GM12878 (cell line): ENCODE measurements around the gene MUC13. TPM values are rescaled to one million over a fixed set of nuclear protein-coding genes. Genes with fewer than 3 reads are reported as not detected.

Experiments
- ATAC-seq: fragments of 200-7000 bp; cut with Tn5 transposase; 3 replicates; pipeline ENCODE4 v1.9.1; 2020; ENCODE audit warnings: mild to moderate bottlenecking, moderate library complexity
- BruUV-seq: library from RNA; stranded (reverse); fragments of 400-500 nt; replicated peaks from 2 replicates; lab custom pipeline; 2021; lab: Mats Ljungman, UMichigan
- CTCF ChIA-PET: fragments of 300-600 bp; sonication (Branson Sonifier 250); formaldehyde crosslinking; extraction: SDS; loops from one replicate; lab custom pipeline; 2021; ENCODE audit warnings: inconsistent platforms; lab: Yijun Ruan, JAX
- POLR2A ChIA-PET: fragments of 350-600 bp; formaldehyde crosslinking; extraction: SDS; loops from one replicate; lab custom pipeline; 2021; ENCODE audit warnings: inconsistent platforms; lab: Charles Lee
- RAD21 ChIA-PET: fragments of 300-600 bp; sonication (Branson Sonifier 250); formaldehyde crosslinking; loops from one replicate; lab custom pipeline; 2023; ENCODE audit warnings: antibody characterized with exemption; ENCODE audit not compliant: unreplicated experiment; lab: Charles Lee
- SMC1A ChIA-PET: fragments of 300-600 bp; sonication (Branson Sonifier 250); formaldehyde crosslinking; loops from one replicate; lab custom pipeline; 2023; ENCODE audit not compliant: unreplicated experiment, uncharacterized antibody; lab: Charles Lee
- DNase-seq: peaks from one replicate; pipeline ENCODE4 v3.0.0-alpha.2; 2011; ENCODE audit warnings: low read depth, low spot score
- FAIRE-seq: peaks from 3 replicates; lab custom pipeline; 2011; peaks lifted over from hg19 to GRCh38; lab: Jason Lieb, UNC
- H2AFZ ChIP-seq: 2 replicates; pipeline ENCODE4 v1.6.0; 2011; ENCODE audit warnings: low read depth, low read length, control low read depth; ENCODE audit not compliant: control insufficient read depth
- H3K27ac ChIP-seq: 2 replicates; pipeline ENCODE4 v1.5.1; 2011; ENCODE audit warnings: control low read depth; ENCODE audit not compliant: control insufficient read depth, insufficient read depth
- H3K27me3 ChIP-seq, 2 experiments: replicated peaks in 1 of 2; 2 replicates each; pipeline versions ENCODE4 v1.6.0 to v1.6.1; 2011; ENCODE audit warnings: low read length in 1 of 2; ENCODE audit not compliant: control insufficient read depth in 2 of 2, insufficient read depth in 2 of 2
- H3K36me3 ChIP-seq, 2 experiments: 2 replicates each; pipeline ENCODE4 v1.5.1; 2011; ENCODE audit warnings: low read length in 1 of 2; ENCODE audit not compliant: control insufficient read depth in 2 of 2, insufficient read depth in 2 of 2
- H3K4me1 ChIP-seq: 2 replicates; pipeline ENCODE4 v1.6.1; 2011; ENCODE audit warnings: mild to moderate bottlenecking, low read length, moderate library complexity, mixed read lengths; ENCODE audit not compliant: control insufficient read depth, insufficient read depth
- H3K4me2 ChIP-seq: 2 replicates; pipeline ENCODE4 v1.6.0; 2011; ENCODE audit warnings: control low read depth; ENCODE audit not compliant: control insufficient read depth, insufficient read depth
- H3K4me3 ChIP-seq: fragments of 200-600 bp; sonication (generic); 2 replicates; pipeline ENCODE4 v1.5.1; 2016
- H3K79me2 ChIP-seq: 2 replicates; pipeline ENCODE4 v1.6.0; 2011; ENCODE audit warnings: low read length; ENCODE audit not compliant: control insufficient read depth, insufficient read depth
- H3K9ac ChIP-seq: 2 replicates; pipeline ENCODE4 v1.8.0; 2011; ENCODE audit warnings: low read length, control low read depth, mixed read lengths; ENCODE audit not compliant: control insufficient read depth, insufficient read depth
- H3K9me3 ChIP-seq: replicated peaks from 3 replicates; pipeline ENCODE4 v1.5.1; 2011; ENCODE audit warnings: mild to moderate bottlenecking, low read length; ENCODE audit not compliant: control insufficient read depth, insufficient read depth
- H4K20me1 ChIP-seq: 2 replicates; pipeline ENCODE4 v1.6.0; 2011; ENCODE audit not compliant: control insufficient read depth, insufficient read depth
- EGR1 ChIP-seq, 2 experiments: IDR thresholded peaks; 1 replicate in 1 of 2; 2 replicates in 1 of 2; pipeline ENCODE4 v1.6.1; 2011 to 2012; ENCODE audit warnings: low read depth in 2 of 2, low read length in 2 of 2, borderline replicate concordance in 1 of 2, mild to moderate bottlenecking in 1 of 2, moderate library complexity in 1 of 2
- FOXK2 ChIP-seq: fragments of 450-650 bp; IDR thresholded peaks from 2 replicates; pipeline ENCODE4 v1.6.1; 2017; ENCODE audit warnings: mild to moderate bottlenecking, moderate library complexity
- GATAD2B ChIP-seq: fragments of 450-650 bp; conservative IDR thresholded peaks from 2 replicates; pipeline ENCODE4 v1.6.1; 2017; ENCODE audit warnings: low read depth, mild to moderate bottlenecking, moderate library complexity
- HDAC6 ChIP-seq: fragments of 200-600 bp; sonication (generic); IDR thresholded peaks from one replicate; pipeline ENCODE4 v1.8.0; 2017; ENCODE audit warnings: antibody characterized with exemption; ENCODE audit not compliant: unreplicated experiment
- JUNB ChIP-seq: IDR thresholded peaks from 2 replicates; pipeline ENCODE4 v1.6.1; 2016; ENCODE audit warnings: antibody characterized with exemption, mild to moderate bottlenecking
- KDM1A ChIP-seq: fragments of 200-600 bp; sonication (generic); IDR thresholded peaks from 2 replicates; pipeline ENCODE4 v1.6.1; 2016; ENCODE audit warnings: borderline replicate concordance
- NR2C1 ChIP-seq: fragments of 450-650 bp; IDR thresholded peaks from 2 replicates; pipeline ENCODE4 v1.6.1; 2017; ENCODE audit warnings: antibody characterized with exemption, mild to moderate bottlenecking, moderate library complexity
- NR2C2 ChIP-seq: IDR thresholded peaks from 2 replicates; pipeline ENCODE4 v1.6.1; 2011; ENCODE audit warnings: borderline replicate concordance, low read depth; ENCODE audit not compliant: control insufficient read depth, insufficient read length
- PAX5 ChIP-seq: IDR thresholded peaks from 2 replicates; pipeline ENCODE4 v1.6.1; 2011; ENCODE audit warnings: low read depth, low read length, borderline replicate concordance
- PAX8 ChIP-seq: fragments of 450-650 bp; IDR thresholded peaks from 2 replicates; pipeline ENCODE4 v1.6.1; 2017; ENCODE audit warnings: mild to moderate bottlenecking, moderate library complexity
- RFX5 ChIP-seq: IDR thresholded peaks from 2 replicates; pipeline ENCODE4 v1.6.1; 2011; ENCODE audit warnings: low read depth, low read length, improper control_type of control experiment
- SIX5 ChIP-seq: IDR thresholded peaks from 2 replicates; pipeline ENCODE4 v1.6.1; 2011; ENCODE audit warnings: mild to moderate bottlenecking, low read depth, low read length, moderate library complexity; ENCODE audit not compliant: severe bottlenecking
- STAT1 ChIP-seq: fragments of 450-650 bp; conservative IDR thresholded peaks from 2 replicates; pipeline ENCODE4 v1.6.1; 2014; ENCODE audit warnings: antibody characterized with exemption, mild to moderate bottlenecking
- ZZZ3 ChIP-seq: IDR thresholded peaks from 2 replicates; pipeline ENCODE4 v1.6.1; 2011; ENCODE audit warnings: low read depth; ENCODE audit not compliant: control insufficient read depth, insufficient read length
- WGBS: methylation state at CpG from one replicate; pipeline ENCODE4 v1.1.6; 2016; ENCODE audit warnings: low lambda C conversion rate; ENCODE audit not compliant: insufficient replicate concordance, insufficient coverage; ENCODE audit errors: missing lambda C conversion rate; 5-methylcytosine and 5-hydroxymethylcytosine counted together
- in situ Hi-C: fragments of 300-500 bp; cut with MboI; formaldehyde crosslinking; loops from 9 replicates; pipeline ENCODE4 v1.14.3; 2018; ENCODE audit warnings: mixed read lengths
- intact Hi-C: fragments of 100-400 bp; cut with micrococcal nuclease; formaldehyde crosslinking; loops from one replicate; pipeline ENCODE4 v1.14.2; 2022; ENCODE audit not compliant: unreplicated experiment
- polyA plus RNA-seq, 11 experiments: library from polyadenylated mRNA; depleted of rRNA in 4 of 11; unstranded in 6 of 11; stranded (reverse) in 5 of 11; fragments of >200 nt; fragmentation: Nextera tagmentation in 4 of 11; fragmentation: Illumina TruSeq in 1 of 11; extraction: Ambion mirVana in 4 of 11; extraction: Trizol in 1 of 11; gene quantifications; 1 replicate in 1 of 11; 2 replicates in 10 of 11; pipeline versions ENCODE4 v1.2.1 to v1.2.3, GENCODE V29; 2011 to 2016; ENCODE audit warnings: inconsistent platforms in 2 of 11, missing spikeins in 2 of 11, low read depth in 1 of 11
- total RNA-seq, 4 experiments: library from RNA; depleted of rRNA in 3 of 4; stranded (reverse); fragments of >200 nt in 3 of 4; fragmentation: Illumina TruSeq in 1 of 4; extraction: Trizol in 1 of 4; gene quantifications; 2 replicates each; pipeline versions ENCODE4 v1.2.1 to v1.2.3, GENCODE V29; 2013 to 2021
- TF ChIP-seq, protein P1 (sequence below): IDR thresholded peaks from 2 replicates; pipeline ENCODE4 v1.6.1; 2011; ENCODE audit warnings: mild to moderate bottlenecking, low read depth, low read length, moderate library complexity; ENCODE audit not compliant: insufficient replicate concordance
- TF ChIP-seq, protein P2 (sequence below): fragments of 450-650 bp; formaldehyde crosslinking; IDR thresholded peaks from 2 replicates; pipeline ENCODE4 v1.4.0; 2022; ENCODE audit warnings: mild to moderate bottlenecking, moderate library complexity
- TF ChIP-seq, protein P3 (sequence below): IDR thresholded peaks from 2 replicates; pipeline ENCODE4 v1.6.1; 2011; ENCODE audit warnings: borderline replicate concordance, low read depth, mild to moderate bottlenecking, moderate library complexity, mixed read lengths, low read length; ENCODE audit not compliant: insufficient read depth; ENCODE audit errors: extremely low read length

MUC13 gene
- total and polyA plus RNA-seq, 10 of the 15 experiments (the other 5 are each of a cell fraction or from before 2014, with no cell fraction given), result 0.27 to 60.1 (median 0.76) TPM

DNA sequence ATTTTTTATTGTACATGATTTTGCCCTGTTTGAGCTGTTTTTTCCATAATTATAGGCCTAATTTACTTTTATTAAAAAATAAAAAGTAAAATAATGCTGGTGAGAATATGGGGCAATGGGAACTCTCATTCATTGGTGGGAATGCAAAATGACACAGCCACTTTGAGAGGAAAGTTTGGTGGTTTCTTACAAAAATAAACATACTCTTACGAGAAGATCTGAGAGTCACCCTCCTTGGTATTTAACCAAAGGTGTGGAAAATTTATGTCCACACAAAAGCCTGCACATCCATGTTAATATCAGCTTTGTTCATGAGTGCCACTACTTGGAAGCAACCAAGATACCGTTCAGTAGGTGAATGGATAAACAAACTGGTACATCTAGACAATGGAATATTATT is 9.8 kb downstream of the MUC13 start:
- Histone ChIP-seq H2AFZ (no peak overlapping the region), H3K9me3 (no peaks in the 10 kb centered on the region), H3K4me1 (peaks cover 15% of the 10 kb centered on the region; the same call in 1 of the 2 replicates), H3K79me2 (no peaks in the 10 kb centered on the region), H4K20me1 (no peaks in the 10 kb centered on the region), H3K4me3 (no peak overlapping the region), H3K36me3 (no peaks in the 10 kb centered on the region), H3K9ac (no peak overlapping the region), H3K27ac (no peak overlapping the region), H3K4me2 (no peak overlapping the region), H3K27me3 (no peaks in the 10 kb centered on the region; a peak in 1 of 4 replicates)
- ChIA-PET RAD21 (interaction anchor here (1.1 to 2.0 kb wide), 8 partner anchors 10 to 663 kb away, joined by 3 to 17 read pairs (median 4); partner anchors contain the start of gene MUC13), CTCF (interaction anchor here (0.6 to 3.6 kb wide), 23 partner anchors 10 to 667 kb away, joined by 3 to 40 read pairs (median 4); partner anchors contain the start of gene MUC13), SMC1A (interaction anchor here (0.6 to 2.2 kb wide), 22 partner anchors 8 to 660 kb away, joined by 3 to 9 read pairs (median 4); partner anchors contain the start of gene MUC13), POLR2A (interaction anchor here (0.6 to 2.0 kb wide), 3 partner anchors 9 to 118 kb away, joined by 3 to 9 read pairs (median 4); partner anchors contain the start of gene MUC13)
- no peak for DNase-seq
- TF ChIP-seq FOXK2 (no peak), NR2C1 (no peak), PAX8 (no peak), ZZZ3 (no peak), PAX5 (no peak), EGR1 (IDR thresholded peaks at IDR 0.05; ENCODE audit: borderline replicate concordance in 1 of 2, low read depth in 2 of 2, low read length in 2 of 2) (no peak), SIX5 (no peak), HDAC6 (no peak), GATAD2B (no peak), NR2C2 (no peak), KDM1A (no peak), JUNB (no peak), STAT1 (no peak), RFX5 (no peak)
- TF ChIP-seq, protein P1, sequence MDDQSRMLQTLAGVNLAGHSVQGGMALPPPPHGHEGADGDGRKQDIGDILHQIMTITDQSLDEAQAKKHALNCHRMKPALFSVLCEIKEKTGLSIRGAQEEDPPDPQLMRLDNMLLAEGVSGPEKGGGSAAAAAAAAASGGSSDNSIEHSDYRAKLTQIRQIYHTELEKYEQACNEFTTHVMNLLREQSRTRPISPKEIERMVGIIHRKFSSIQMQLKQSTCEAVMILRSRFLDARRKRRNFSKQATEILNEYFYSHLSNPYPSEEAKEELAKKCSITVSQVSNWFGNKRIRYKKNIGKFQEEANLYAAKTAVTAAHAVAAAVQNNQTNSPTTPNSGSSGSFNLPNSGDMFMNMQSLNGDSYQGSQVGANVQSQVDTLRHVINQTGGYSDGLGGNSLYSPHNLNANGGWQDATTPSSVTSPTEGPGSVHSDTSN, result no peak
- TF ChIP-seq, protein P2, sequence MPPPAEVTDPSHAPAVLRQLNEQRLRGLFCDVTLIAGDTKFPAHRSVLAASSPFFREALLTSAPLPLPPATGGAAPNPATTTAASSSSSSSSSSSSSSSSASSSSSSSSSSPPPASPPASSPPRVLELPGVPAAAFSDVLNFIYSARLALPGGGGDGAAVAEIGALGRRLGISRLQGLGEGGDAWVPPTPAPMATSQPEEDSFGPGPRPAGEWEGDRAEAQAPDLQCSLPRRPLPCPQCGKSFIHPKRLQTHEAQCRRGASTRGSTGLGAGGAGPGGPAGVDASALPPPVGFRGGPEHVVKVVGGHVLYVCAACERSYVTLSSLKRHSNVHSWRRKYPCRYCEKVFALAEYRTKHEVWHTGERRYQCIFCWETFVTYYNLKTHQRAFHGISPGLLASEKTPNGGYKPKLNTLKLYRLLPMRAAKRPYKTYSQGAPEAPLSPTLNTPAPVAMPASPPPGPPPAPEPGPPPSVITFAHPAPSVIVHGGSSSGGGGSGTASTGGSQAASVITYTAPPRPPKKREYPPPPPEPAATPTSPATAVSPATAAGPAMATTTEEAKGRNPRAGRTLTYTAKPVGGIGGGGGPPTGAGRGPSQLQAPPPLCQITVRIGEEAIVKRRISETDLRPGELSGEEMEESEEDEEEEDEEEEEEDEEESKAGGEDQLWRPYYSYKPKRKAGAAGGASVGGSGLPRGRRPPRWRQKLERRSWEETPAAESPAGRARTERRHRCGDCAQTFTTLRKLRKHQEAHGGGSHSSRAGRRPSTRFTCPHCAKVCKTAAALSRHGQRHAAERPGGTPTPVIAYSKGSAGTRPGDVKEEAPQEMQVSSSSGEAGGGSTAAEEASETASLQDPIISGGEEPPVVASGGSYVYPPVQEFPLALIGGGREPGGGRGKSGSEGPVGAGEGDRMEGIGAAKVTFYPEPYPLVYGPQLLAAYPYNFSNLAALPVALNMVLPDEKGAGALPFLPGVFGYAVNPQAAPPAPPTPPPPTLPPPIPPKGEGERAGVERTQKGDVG, result no peak
- TF ChIP-seq, protein P3, sequence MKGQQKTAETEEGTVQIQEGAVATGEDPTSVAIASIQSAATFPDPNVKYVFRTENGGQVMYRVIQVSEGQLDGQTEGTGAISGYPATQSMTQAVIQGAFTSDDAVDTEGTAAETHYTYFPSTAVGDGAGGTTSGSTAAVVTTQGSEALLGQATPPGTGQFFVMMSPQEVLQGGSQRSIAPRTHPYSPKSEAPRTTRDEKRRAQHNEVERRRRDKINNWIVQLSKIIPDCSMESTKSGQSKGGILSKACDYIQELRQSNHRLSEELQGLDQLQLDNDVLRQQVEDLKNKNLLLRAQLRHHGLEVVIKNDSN, result no peak
- no TSS peak for BruUV-seq
- no peak for FAIRE-seq
- in situ Hi-C loops (no loop called here), intact Hi-C loops (loop anchor here (5.0 to 10.0 kb wide), 2 partner anchors 240 to 663 kb away; no protein-coding TSS in a partner anchor)
- 41% methylated on average over 2 of the region's 2 CpGs for WGBS
- no peak for ATAC-seq
